Fibroblast of gingiva (primary cell): Measurements from ENCODE around the gene AWAT2.
"Not testable (repeated sequence)": the region's sequence is repeated elsewhere in the genome, so short reads cannot be mapped to it uniquely, and the experiment has no call there.

Source experiments
- DNase-seq: peaks from one replicate; pipeline ENCODE4 v3.0.0-alpha.2; 2011; ENCODE audit warnings: low read depth

Gene AWAT2

DNA sequence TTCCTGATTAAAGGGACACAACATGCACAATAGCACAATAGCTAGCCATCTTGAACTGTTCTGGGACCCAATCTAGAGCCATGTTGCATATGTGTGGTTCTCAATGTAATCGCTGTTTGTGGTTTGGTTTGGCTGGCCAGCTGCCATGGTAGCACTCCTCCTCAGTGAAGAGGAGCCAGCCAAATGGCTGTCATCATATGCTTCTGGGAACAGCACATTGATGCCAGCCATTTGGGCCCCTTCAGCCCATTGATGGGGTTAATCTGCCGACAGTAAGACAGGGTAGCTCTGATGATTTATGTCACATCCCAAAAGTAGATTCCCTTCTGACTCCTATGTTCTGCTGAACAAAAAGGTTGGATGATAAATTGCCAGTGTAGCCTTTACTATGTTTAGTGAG, 48.5 kb downstream of the AWAT2 start:
- DNase-seq, result no peak

DNA sequence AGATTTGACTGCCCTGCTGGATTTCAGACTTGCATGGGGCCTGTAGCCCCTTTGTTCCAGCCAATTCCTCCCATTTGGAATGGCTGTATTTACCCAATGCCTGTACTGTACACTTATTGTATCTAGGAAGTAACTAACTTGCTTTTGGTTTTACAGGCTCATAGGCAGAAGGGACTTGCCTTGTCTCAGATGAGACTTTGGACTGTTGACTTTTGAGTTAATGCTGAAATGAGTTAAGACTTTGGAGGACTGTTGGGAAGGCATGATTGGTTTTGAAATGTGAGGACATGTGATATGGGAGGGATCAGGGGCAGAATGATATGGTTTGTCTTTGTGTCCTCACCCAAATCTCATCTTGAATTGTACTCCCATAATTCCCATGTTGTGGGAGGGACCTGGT, 51.4 kb downstream of the AWAT2 start:
- DNase-seq, result not testable (repeated sequence)

- DNase-seq, result no peak
Observed at GRCh38 chrX:69996113-69996468, 53.6 kb downstream of the AWAT2 start.

DNA sequence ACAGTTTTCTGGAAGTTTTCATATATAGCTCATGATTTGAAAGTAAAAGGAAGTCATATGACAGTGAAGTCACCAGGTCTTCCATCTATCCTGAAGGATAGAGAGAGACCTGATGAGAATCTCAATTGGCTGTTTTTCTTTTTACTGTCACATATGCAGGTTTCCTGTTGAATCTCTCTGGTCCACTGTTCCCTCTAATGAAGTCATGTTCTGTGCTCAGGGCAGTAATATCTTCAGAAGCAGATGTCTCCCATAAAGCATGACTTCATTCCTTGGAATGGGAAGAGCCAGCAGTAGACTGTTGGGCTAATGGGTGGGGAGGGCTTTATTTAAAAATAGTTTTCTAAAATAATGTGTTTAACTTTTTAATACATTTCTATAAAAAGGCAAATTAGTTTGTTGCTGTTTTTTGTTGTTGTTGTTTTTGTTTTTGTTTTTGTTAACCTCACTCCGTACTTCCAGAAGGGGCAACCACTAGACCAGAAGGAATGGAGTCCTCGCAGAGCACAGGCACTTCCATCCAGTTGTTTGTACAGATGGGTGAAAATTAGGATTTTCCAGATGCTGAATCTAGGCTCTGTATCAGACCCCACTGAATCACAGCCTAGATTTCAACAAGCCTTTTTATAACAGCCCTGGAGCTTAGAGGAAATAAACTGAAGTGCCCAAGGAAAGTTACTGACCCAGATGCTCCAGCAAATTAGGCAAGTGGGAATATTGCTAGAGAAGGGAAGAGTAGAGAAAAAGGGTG, 54.2 kb downstream of the AWAT2 start:
- DNase-seq, result no peak

DNA sequence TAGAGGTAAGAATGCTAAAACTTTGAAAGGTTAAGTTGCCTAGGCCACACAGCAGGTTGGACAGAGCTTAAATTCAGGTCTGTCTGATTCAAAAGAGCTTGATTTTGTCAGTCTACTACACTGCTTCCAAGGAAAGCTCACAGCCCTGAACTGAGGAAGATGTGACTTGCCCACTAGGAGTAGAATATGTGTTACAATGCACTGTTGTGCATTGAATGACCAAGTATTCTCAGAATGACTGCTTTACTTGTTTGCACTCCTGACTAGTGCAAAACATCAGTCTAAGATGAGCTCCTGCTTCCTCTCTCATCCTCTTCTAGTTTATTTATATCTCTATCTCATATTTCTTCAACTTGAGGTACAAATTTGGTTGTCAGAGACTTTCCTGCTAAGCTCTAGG, 56.2 kb downstream of the AWAT2 start:
- DNase-seq, result no peak

- no peak for DNase-seq
Observed at GRCh38 chrX:69991685-69992084, 58.1 kb downstream of the AWAT2 start.
